ENCODE measurements around the gene FAM13A. TPM values are rescaled to one million over a fixed set of nuclear protein-coding genes. Genes with fewer than 3 reads are reported as not detected.
A peak's percentile ranks its signal among the peaks of the same experiment; 100 is the strongest.

The FAM13A gene
- polyA plus RNA-seq, 1 experiment = 9.5 TPM

- DNase-seq (ENCODE audit: low read depth) = no peak
- no peak for TF ChIP-seq CTCF (IDR thresholded peaks at IDR 0.05; ENCODE audit: insufficient read depth, low read depth, low read length)
- POLR2A ChIA-PET = no interaction called here
These were observed 178.3 kb downstream of the FAM13A start for GRCh38 chr4:88878642-88879041.

GRCh38 chr4:88870428-88870827 is 186.6 kb downstream of the FAM13A start:
- CTCF ChIA-PET = no interaction called here
- POLR2A ChIA-PET = no interaction called here

More at GRCh38 chr4:88878642-88879041, 178.3 kb downstream of the FAM13A start:
- CTCF ChIA-PET = interaction anchor here (1.1 kb wide), 1 partner anchor 23 kb away, joined by 3 read pairs; no protein-coding TSS in a partner anchor
- Histone ChIP-seq H3K4me3 (ENCODE audit: low read depth, low read length) (no peak overlapping the region), H3K36me3 (ENCODE audit: control insufficient read depth, insufficient read depth, low read length) (no peaks in the 10 kb centered on the region), H3K27me3 (ENCODE audit: control insufficient read depth, insufficient read depth, low read length) (no peaks in the 10 kb centered on the region)

GRCh38 chr4:88868510-88868909 is 188.5 kb downstream of the FAM13A start:
- Histone ChIP-seq H3K36me3 (ENCODE audit: control insufficient read depth, insufficient read depth, low read length) (no peaks in the 10 kb centered on the region), H3K4me3 (ENCODE audit: low read depth, low read length) (no peak overlapping the region), H3K27me3 (ENCODE audit: control insufficient read depth, insufficient read depth, low read length) (no peaks in the 10 kb centered on the region)
- DNase-seq (ENCODE audit: low read depth) = no peak
- ChIA-PET CTCF (interaction anchor here (1.0 kb wide), 1 partner anchor 25 kb away, joined by 4 read pairs; no protein-coding TSS in a partner anchor), POLR2A (no interaction called here)
- TF ChIP-seq CTCF (IDR thresholded peaks at IDR 0.05; ENCODE audit: insufficient read depth, low read depth, low read length) = no peak

More at GRCh38 chr4:88870428-88870827, 186.6 kb downstream of the FAM13A start:
- Histone ChIP-seq H3K36me3 (ENCODE audit: control insufficient read depth, insufficient read depth, low read length) (no peaks in the 10 kb centered on the region), H3K27me3 (ENCODE audit: control insufficient read depth, insufficient read depth, low read length) (no peaks in the 10 kb centered on the region), H3K4me3 (ENCODE audit: low read depth, low read length) (no peak overlapping the region)
- TF ChIP-seq CTCF (IDR thresholded peaks at IDR 0.05; ENCODE audit: insufficient read depth, low read depth, low read length) = no peak
- DNase-seq (ENCODE audit: low read depth) = no peak

DNA sequence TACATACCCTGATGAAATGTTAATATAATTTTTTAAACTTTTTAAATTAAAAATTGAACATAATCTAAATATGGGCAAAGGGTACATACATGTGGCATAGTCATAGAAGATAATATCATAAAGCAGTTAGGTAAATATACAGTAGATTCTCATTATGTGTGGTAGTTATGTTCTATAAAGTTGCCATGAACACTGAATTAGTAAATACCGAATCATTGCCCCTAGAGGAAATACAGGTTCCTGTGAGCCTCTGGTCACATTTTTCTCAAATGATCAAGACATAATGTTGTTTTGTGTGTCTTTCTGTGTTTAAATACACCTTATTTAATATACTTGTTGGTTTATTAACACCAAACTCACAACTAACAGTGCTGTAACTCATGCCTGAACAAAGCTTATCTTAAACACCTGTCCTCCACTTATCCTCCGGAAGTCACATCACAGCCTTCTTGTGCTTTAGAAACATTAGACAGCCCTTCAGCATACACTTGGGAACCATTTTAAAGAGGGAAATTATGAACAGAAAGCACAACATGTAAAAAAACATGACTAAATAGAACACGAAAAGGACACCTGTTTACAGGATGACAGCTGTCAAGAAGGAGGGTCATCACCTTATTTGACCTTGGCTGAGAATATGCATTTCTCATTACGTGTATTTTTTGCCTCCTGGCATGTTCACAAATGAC is 190.0 kb downstream of the FAM13A start:
- peak; percentile 5 for DNase-seq (ENCODE audit: low read depth)
- H3K4me3 ChIP-seq (ENCODE audit: low read depth, low read length) = no peak overlapping the region
- ChIA-PET CTCF (no interaction called here), POLR2A (no interaction called here)
- no peak for TF ChIP-seq CTCF (IDR thresholded peaks at IDR 0.05; ENCODE audit: insufficient read depth, low read depth, low read length)
- no peaks in the 10 kb centered on the region for H3K36me3 ChIP-seq (ENCODE audit: control insufficient read depth, insufficient read depth, low read length)
- H3K27me3 ChIP-seq (ENCODE audit: control insufficient read depth, insufficient read depth, low read length) = no peaks in the 10 kb centered on the region

- H3K36me3 ChIP-seq (ENCODE audit: control insufficient read depth, insufficient read depth, low read length) = no peaks in the 10 kb centered on the region
- POLR2A ChIA-PET = no interaction called here
- no peak for DNase-seq (ENCODE audit: low read depth)
- TF ChIP-seq CTCF (IDR thresholded peaks at IDR 0.05; ENCODE audit: insufficient read depth, low read depth, low read length) = no peak
- H3K4me3 ChIP-seq (ENCODE audit: low read depth, low read length) = no peak overlapping the region
- CTCF ChIA-PET = interaction anchor here (0.8 kb wide), 1 partner anchor 10 kb away, joined by 5 read pairs; no protein-coding TSS in a partner anchor
- no peaks in the 10 kb centered on the region for H3K27me3 ChIP-seq (ENCODE audit: control insufficient read depth, insufficient read depth, low read length)
These were observed 191.5 kb downstream of the FAM13A start for GRCh38 chr4:88865466-88865865.

Data from BJ (cell line).